Measurements from ENCODE around the gene F10. TPM values are rescaled to one million over a fixed set of nuclear protein-coding genes. Genes with fewer than 3 reads are reported as not detected.

Gene F10
- total and polyA plus RNA-seq, 9 of the 15 experiments (the other 6 are each of a cell fraction or from before 2014, with no cell fraction given), result 0.04 to 0.09 (median 0.07) TPM; not detected in 5

- no peak for TF ChIP-seq SUPT5H (IDR thresholded peaks at IDR 0.05)
- TF ChIP-seq CBFA2T2 (conservative IDR thresholded peaks at IDR 0.05), result no peak
- peak; percentile 32 for TF ChIP-seq FOS (IDR thresholded peaks at IDR 0.05; ENCODE audit: extremely low read depth, insufficient read length)
- no peak for TF ChIP-seq ZFPM2 (CRISPR knock-in tag; IDR thresholded peaks at IDR 0.05)
- no peak for TF ChIP-seq CREB3L1 (IDR thresholded peaks at IDR 0.05; ENCODE audit: borderline replicate concordance, low read depth)
- TF ChIP-seq HSF4 (CRISPR knock-in tag; IDR thresholded peaks at IDR 0.05; ENCODE audit: borderline replicate concordance), result no peak
- no peak for TF ChIP-seq ZC3H11A (IDR thresholded peaks at IDR 0.05; ENCODE audit: low read depth, low read length)
- TF ChIP-seq ZNF274 (IDR thresholded peaks at IDR 0.05; ENCODE audit: borderline replicate concordance, low read depth, low read length), result no peak
- peak; percentile 28; the same call in 1 of the 2 replicates for TF ChIP-seq HDAC2 (IDR thresholded peaks at IDR 0.05)
- 0 out of 2 replicates have a peak, but pooled peaks have one; percentile 14 for TF ChIP-seq ZBTB33 (CRISPR knock-in tag; IDR thresholded peaks at IDR 0.05)
- TF ChIP-seq CEBPB (tag; IDR thresholded peaks at IDR 0.05), result no peak
- TF ChIP-seq ZNF586 (CRISPR knock-in tag; conservative IDR thresholded peaks at IDR 0.05), result no peak
- TF ChIP-seq HDAC1 (IDR thresholded peaks at IDR 0.05), result no peak
- TF ChIP-seq E2F3 (CRISPR knock-in tag; IDR thresholded peaks at IDR 0.05), result no peak
- TF ChIP-seq RFX5 (IDR thresholded peaks at IDR 0.05; ENCODE audit: low read depth, low read length), result no peak
- no peak for TF ChIP-seq ZBTB9 (CRISPR knock-in tag; IDR thresholded peaks at IDR 0.05)
- TF ChIP-seq SMARCE1 (IDR thresholded peaks at IDR 0.05), result peak; percentile 57; the same call in 1 of the 2 replicates
- TF ChIP-seq KLF1 (tag; IDR thresholded peaks at IDR 0.05), result no peak
- TF ChIP-seq, protein P1, sequence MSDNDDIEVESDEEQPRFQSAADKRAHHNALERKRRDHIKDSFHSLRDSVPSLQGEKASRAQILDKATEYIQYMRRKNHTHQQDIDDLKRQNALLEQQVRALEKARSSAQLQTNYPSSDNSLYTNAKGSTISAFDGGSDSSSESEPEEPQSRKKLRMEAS (CRISPR knock-in tag; IDR thresholded peaks at IDR 0.05), result no peak
- TF ChIP-seq, protein P2, sequence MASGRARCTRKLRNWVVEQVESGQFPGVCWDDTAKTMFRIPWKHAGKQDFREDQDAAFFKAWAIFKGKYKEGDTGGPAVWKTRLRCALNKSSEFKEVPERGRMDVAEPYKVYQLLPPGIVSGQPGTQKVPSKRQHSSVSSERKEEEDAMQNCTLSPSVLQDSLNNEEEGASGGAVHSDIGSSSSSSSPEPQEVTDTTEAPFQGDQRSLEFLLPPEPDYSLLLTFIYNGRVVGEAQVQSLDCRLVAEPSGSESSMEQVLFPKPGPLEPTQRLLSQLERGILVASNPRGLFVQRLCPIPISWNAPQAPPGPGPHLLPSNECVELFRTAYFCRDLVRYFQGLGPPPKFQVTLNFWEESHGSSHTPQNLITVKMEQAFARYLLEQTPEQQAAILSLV (tag; IDR thresholded peaks at IDR 0.05), result no peak
Observed at GRCh38 chr13:113187263-113187669, 64.7 kb downstream of the F10 start (continued).

All from K562 (cell line).